ENCODE data around the gene TAB2. TPM values are rescaled to one million over a fixed set of nuclear protein-coding genes. Genes with fewer than 3 reads are reported as not detected.
"Not testable (repeated sequence)": the region's sequence is repeated elsewhere in the genome, so short reads cannot be mapped to it uniquely, and the experiment has no call there.

TAB2 gene
- total RNA-seq, 1 experiment from 2014 or later = 27.1 TPM

GRCh38 chr6:149332602-149333265 is 15.2 kb downstream of the TAB2 start:
- no peak for DNase-seq (ENCODE audit: low read depth)

GRCh38 chr6:149333266-149333620 is 15.7 kb downstream of the TAB2 start:
- no peak for DNase-seq (ENCODE audit: low read depth)

GRCh38 chr6:149334201-149334600 is 16.7 kb downstream of the TAB2 start:
- peak; percentile 44 for DNase-seq (ENCODE audit: low read depth)

- DNase-seq (ENCODE audit: low read depth) = peak; percentile 87
These were observed 17.2 kb downstream of the TAB2 start for GRCh38 chr6:149334682-149335160.

- DNase-seq (ENCODE audit: low read depth) = peak; percentile 57
These were observed 18.6 kb downstream of the TAB2 start for GRCh38 chr6:149335924-149336608.

- DNase-seq (ENCODE audit: low read depth) = no peak
These were observed 19.1 kb downstream of the TAB2 start for GRCh38 chr6:149336609-149336928.

GRCh38 chr6:149337320-149337719 is 19.8 kb downstream of the TAB2 start:
- DNase-seq (ENCODE audit: low read depth) = no peak

- no peak for DNase-seq (ENCODE audit: low read depth)
These were observed 22.7 kb downstream of the TAB2 start for GRCh38 chr6:149340200-149340599.

- DNase-seq (ENCODE audit: low read depth) = no peak
These were observed 25.0 kb downstream of the TAB2 start for GRCh38 chr6:149342525-149342924.

- DNase-seq (ENCODE audit: low read depth) = no peak
These were observed 26.0 kb downstream of the TAB2 start for GRCh38 chr6:149343501-149343900.

- DNase-seq (ENCODE audit: low read depth) = no peak
These were observed 28.6 kb downstream of the TAB2 start for GRCh38 chr6:149346078-149346477.

GRCh38 chr6:149347067-149347466 is 29.6 kb downstream of the TAB2 start:
- no peak for DNase-seq (ENCODE audit: low read depth)

- DNase-seq (ENCODE audit: low read depth) = not testable (repeated sequence)
These were observed 31.8 kb downstream of the TAB2 start for GRCh38 chr6:149349279-149349678.

- DNase-seq (ENCODE audit: low read depth) = no peak
These were observed 36.5 kb downstream of the TAB2 start for GRCh38 chr6:149354009-149354408.

GRCh38 chr6:149356081-149356750 is 38.7 kb downstream of the TAB2 start:
- DNase-seq (ENCODE audit: low read depth) = no peak

- no peak for DNase-seq (ENCODE audit: low read depth)
These were observed 40.4 kb downstream of the TAB2 start for GRCh38 chr6:149357726-149358538.

GRCh38 chr6:149359440-149359839 is 41.9 kb downstream of the TAB2 start:
- DNase-seq (ENCODE audit: low read depth) = no peak

GRCh38 chr6:149360536-149360935 is 43.0 kb downstream of the TAB2 start:
- no peak for DNase-seq (ENCODE audit: low read depth)

- DNase-seq (ENCODE audit: low read depth) = no peak
These were observed 44.8 kb downstream of the TAB2 start for GRCh38 chr6:149362289-149362688.

- no peak for DNase-seq (ENCODE audit: low read depth)
These were observed 45.6 kb downstream of the TAB2 start for GRCh38 chr6:149363154-149363553.

- DNase-seq (ENCODE audit: low read depth) = no peak
These were observed 47.0 kb downstream of the TAB2 start for GRCh38 chr6:149364557-149364956.

GRCh38 chr6:149365197-149365596 is 47.7 kb downstream of the TAB2 start:
- no peak for DNase-seq (ENCODE audit: low read depth)
